Caki2 (cell line): ENCODE data around the gene CRYBG1. TPM values are rescaled to one million over a fixed set of nuclear protein-coding genes. Genes with fewer than 3 reads are reported as not detected.

ENCODE experiments used
- DNase-seq: peaks from one replicate; pipeline ENCODE4 v3.0.0-alpha.2; 2015; ENCODE audit warnings: low read depth
- in situ Hi-C: cut with HindIII; loops from 2 replicates; pipeline ENCODE4 v1.10.0; 2016; ENCODE audit warnings: low sequenced_read_pairs, low pct_unique_long_range_greater_than_20kb, mixed read lengths
- total RNA-seq: library from RNA; depleted of rRNA; stranded (reverse); fragments of >200 nt; shearing (Covaris generic); gene quantifications from 2 replicates; pipeline ENCODE4 v1.2.3, GENCODE V29; 2014; ENCODE audit warnings: low replicate concordance

The CRYBG1 gene
- total RNA-seq, 1 experiment from 2014 or later: 15.2 TPM

DNA sequence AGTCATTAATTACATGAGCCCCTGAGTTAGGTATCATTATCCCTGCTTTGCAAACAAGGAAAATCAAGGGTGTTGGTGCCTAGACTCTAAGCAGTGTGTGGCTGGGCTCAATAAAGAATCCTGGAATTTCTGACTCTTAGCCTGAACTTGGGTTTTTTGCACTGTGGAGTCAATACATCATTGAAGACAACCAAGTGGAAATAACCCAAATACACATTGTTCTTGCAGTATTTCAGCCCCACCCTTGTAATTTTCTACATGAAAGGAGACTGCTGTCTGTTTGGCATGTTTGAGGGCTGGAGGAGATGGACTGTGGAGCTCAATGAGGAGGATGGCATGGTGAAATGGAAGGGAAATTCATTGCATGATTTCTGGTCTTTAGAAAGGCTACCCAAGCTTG lies 110.3 kb downstream of the CRYBG1 start:
- in situ Hi-C loops: no loop called here
- DNase-seq: no peak

DNA sequence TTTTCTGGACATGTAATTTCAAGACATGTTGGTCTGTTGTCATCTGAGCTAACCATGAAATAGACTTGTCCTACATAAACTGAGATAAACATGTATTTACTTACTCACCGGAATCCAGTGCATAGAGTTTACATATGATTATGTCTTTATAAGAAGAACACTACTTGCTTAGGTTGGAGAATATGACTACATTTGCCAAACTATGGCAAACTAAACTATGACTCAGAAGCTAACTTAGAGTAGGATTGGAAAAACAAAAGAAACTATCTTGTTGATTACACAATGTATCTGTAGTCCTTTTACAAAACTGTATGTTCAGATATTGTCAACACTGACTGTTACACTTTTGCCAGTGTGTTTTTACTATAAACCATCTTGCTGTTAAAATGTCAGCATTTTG lies 113.3 kb downstream of the CRYBG1 start:
- DNase-seq: no peak

DNA sequence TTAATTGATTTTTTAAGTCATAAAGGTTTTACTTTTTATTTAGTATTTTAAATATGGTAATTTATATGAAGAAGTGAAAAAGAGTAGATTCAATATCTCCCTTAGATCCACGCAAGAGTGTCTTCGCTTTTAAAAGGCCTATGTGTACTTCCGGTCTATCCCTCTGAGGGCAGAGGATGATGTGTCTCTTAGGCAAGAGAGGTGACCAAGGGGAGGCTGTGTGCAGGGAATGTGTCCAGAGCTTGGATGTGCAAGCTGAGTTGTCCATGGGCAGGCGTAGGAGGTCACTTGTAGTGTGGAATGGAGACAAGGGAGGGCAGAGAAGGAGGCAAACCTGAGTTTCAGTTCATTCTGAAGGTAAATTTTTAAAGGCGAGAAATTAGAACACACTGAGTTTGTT lies 113.9 kb downstream of the CRYBG1 start:
- in situ Hi-C loops: no loop called here

More for the DNA sequence above, 113.3 kb downstream of the CRYBG1 start:
- in situ Hi-C loops: no loop called here

DNA sequence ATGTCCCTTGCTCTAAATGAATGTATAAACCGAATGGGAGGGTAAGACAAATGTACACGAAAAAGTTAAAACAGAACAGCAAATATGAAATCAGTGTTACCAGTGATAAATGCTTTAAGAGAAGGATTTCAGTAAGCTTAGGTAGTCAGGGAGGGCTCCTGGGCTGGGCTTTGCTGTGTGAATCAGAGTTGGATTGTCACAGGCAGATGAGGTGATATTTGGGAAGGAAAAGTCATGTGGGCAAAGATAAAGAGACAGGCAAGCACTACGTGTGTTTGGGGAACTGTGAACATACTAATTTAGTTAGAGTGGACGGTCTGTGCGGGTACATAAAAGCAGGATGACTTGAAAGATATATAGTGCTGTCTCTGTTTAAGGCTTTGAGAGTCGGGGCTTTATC lies 114.8 kb downstream of the CRYBG1 start:
- in situ Hi-C loops: no loop called here
- DNase-seq: no peak

More for the DNA sequence above, 113.9 kb downstream of the CRYBG1 start:
- DNase-seq: no peak

DNA sequence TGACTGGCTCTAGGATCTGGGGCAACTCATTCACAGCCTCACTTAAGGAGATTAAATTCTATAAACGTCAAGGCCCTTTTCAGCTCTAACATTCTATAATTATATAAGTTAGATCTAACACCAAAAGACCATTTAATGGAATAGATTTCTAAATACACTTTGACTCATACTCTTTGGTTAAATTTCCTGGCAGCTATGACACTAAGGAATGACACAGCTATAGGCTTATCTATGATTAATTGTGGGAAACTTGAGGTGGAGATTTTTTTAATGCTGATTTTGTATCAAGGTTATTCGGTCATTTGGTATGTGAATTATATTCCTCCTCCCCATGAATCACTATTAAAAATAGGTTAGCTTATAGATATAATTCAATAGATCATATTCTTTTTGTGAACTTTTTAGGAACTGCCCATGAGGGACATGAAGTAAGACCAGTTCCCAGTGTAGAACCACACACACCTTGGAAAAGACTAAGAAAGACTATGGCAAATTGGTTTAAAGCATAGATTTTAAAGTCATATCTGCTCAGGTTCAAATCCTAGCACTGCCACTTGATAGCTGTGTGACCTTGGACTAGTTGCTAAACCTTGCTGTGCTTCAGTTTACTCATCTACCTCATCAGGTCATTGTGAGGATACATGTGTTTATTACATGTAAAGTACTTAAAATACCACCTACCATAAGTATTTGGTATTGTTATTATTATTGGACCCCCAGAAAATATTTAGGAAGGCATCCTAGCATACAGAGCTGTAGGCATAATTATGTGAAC lies 116.0 kb downstream of the CRYBG1 start:
- DNase-seq: no peak
- in situ Hi-C loops: no loop called here

DNA sequence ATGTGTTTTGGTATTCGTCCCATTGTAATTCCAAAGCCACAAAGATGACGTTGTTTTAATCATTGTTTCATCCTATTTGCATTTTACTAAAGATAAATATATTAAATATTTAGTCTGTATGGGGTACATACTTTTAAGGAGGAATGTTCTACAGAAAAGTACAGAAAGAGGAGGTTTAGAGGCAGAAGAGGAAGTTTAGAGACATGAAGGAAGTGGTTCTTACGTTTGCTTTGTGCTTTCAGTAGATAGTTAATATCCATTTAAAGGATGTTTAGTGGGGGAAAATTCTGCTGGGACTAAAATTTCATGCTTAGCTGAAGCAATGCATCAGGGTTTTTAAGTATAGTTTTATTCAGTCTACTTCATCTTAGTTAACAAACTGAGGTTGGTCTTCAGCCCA lies 116.6 kb downstream of the CRYBG1 start:
- in situ Hi-C loops: no loop called here

DNA sequence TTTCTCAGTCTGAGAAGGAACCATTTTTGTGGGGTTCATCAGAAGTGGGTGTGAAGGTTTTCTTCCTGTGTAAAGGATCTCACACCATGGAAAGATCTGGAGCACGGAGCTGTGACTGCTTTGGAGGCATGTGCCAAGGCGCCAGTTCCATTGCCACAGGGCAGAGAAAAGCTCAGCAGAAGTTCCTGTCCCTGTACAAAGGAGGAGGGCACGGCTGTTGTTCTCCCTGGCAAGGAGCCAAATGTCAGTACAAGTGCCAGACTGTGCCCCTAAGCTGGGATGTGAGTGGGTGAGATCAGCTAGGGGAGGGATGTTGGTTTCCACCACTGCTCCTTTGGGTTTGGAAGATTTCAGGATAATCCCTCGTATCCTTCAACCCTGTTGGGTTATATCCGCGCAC lies 117.3 kb downstream of the CRYBG1 start:
- in situ Hi-C loops: no loop called here
- DNase-seq: no peak

More for the DNA sequence above, 116.6 kb downstream of the CRYBG1 start:
- DNase-seq: no peak

DNA sequence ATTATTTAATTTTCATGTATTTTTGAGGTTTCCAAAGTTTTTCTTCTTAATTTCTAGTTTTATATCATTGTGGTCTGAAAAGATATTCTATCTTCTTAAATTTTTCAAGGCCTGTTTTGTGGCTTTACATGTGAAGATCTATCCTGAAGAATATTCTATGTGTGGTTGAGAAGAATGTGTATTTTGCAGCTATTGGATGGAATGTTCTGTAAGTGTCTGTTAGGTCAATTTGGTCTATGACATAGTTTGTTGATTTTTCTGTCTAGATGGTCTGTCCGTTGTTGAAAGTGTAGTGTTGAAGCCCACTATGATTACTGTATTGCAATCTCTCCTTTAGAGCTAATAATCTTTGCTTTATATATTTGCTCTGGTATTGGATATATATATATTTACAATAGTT lies 125.7 kb downstream of the CRYBG1 start:
- in situ Hi-C loops: no loop called here
- DNase-seq: no peak

DNA sequence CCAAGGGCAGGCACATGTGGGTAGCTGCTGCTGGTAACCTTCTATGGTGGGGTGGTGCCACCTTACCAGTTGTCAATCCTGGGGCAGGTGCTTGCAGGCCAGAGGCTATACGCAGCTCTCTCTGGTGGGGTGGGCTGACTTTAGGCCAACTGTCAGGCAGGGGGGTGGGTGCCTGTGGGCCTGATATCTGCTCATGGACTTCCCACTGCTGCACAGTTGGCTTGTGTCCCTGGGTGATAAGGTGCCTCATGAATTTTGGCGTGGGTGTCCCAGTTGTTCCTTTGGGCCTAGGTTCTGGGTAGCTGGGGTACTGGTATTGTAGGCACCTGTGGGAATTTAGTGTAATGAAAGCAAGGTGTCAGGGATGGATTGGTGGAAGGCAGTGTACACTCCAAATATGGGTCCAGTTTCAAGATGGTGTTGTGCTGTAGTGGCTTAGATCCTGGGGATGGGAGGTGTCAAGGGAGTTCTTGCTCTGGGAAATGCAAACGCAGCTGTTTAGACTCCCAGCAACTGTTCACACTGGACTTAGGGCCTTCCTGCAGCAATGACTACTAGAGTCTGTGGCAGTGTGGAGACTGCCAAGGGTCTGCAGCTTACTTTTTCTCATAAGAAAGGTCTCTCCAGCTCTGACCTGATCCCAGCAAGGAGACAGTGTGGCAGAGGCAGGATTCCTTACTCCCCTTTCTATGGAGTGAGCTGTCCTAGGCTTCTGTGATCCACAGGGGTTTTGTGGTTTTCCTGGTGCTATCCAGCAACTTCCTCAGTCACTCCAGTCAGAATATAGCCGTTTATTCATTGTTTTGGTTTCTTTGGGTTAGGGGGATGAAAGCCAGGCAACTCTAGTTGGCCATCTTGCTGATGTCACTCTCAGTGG lies 128.2 kb downstream of the CRYBG1 start:
- no peak for DNase-seq
- in situ Hi-C loops: no loop called here

DNA sequence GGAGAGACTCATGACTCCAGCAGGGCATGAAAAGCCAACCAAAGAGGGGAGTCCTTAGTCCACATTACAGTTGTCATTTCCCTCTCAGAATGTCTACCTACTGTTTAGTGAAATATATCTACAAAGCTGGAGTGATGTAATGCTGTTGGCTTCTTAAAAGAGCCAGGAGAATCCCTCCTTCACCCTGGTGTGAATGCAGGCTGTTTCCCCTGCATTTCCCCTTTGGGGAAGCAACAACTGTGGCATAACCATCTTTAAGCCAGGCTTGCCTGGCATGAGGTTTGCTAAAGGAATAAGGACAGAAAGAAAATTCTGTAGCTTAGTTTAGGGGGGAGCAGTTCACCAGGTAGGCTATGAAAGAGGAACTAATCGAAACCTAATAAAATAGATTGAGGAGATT lies 129.5 kb downstream of the CRYBG1 start:
- in situ Hi-C loops: no loop called here
- no peak for DNase-seq

DNA sequence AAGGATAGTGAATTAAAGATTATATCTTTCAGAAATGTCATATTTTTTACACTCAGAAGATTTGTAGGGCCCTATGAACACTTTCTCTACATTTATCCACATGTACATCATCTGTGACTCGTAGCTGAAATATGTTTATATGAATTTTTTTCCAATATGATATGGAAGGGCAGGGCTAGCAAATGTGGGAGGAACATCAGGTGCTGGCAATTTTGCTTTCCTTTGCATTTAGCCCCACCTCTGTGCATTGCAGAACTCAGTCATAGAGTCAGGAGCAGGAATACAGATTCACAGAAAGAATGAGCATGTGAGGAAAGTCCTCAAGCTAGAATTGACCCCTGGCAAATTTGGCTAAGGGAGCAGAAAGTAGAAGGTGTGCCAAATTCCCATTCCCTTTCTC lies 129.9 kb downstream of the CRYBG1 start:
- no peak for DNase-seq
- in situ Hi-C loops: no loop called here

DNA sequence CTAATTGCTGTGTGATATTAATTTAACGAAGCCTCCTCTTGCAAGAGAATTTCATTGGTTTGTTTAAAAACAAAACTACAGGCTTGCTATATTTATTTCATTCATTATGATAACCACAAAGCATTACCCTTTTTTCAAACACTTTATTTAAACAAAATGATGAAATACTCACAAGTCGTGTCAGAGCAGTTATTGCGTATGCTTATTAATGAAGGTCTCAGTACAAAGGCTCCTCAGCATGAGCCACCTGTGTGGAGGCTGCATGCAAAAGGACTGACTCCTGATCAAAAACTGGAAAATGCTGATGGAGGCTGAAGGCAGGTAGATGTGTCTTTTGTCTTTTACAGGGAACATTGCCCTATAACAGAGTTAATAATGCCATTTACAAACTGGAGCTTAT lies 130.5 kb downstream of the CRYBG1 start:
- in situ Hi-C loops: no loop called here
- DNase-seq: no peak

DNA sequence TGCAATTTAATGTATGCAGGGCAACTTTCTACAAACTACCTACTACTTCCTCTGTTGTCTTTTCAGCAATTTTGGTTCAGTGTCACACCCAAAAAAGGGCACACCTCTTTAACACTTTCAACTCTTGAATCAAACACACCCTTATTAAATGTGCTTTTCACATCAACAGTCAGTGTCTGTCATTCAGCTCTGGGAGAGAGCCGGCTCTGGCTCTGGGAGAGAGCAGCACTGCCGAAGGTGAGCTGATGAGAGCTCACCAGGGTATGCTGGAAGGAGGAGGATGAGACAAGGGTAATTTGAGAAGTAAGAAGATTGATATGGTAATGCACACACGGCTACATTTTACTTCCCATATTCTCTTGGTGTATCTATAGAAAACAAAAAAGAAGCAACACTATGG lies 134.5 kb downstream of the CRYBG1 start:
- in situ Hi-C loops: no loop called here
- DNase-seq: no peak

DNA sequence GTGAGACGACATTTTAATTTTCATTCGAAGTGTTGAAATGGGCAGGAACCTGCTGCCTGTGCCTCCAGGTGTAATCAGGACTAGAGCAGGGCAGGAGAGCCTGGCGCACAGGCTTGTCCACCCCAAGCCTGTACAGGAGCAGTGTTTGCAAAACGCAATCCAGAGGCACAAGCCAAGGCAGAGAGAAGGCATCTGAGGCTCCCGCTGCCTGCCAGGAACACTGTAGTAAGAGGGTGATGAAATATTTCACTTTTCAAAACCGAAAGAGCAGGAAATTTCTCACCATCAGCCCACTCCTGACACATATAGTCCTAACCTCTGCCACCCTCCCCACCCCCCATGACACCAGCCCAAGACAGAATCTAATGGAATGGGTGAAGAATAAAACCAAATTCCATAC lies 136.3 kb downstream of the CRYBG1 start:
- DNase-seq: no peak
- in situ Hi-C loops: no loop called here

DNA sequence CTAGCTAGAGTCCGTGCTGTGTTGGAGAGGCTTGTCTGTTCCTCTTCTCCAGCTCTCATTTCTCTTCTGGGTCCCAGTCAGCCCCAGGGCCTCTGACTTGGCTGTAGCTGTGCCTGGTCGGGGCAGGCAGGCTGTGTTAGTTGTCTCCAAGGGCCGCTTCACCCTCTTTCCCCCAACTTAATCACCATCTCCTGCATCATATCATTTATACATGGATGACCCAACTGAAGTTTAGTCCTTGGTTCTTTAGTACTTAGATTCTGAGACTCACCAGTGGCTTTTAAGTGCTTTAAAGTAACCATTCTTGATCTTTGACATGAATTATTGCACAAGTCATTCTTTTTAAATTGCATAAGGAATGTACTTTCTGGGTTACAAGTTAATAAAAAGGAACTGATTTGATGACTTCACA lies 141.4 kb downstream of the CRYBG1 start:
- in situ Hi-C loops: no loop called here
- DNase-seq: no peak

DNA sequence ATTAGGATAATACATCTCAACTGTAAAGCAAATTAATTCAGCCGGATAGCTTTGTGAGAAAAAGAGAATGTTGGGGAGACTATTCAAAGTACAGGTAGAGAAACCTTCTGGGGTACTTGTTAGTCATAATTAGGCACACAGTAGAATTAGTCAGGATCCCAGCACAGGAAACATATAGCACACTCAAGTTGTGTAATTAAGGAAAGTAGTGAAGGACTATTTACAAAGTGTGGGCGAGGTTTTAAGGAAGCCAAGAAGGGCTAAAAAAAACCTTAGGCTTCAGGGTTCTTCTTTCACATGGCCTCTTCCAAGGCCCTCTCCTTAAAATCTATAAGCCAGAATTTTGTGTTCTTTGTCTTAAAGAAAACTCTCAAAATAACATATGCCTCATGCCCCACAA lies 142.0 kb downstream of the CRYBG1 start:
- in situ Hi-C loops: no loop called here
- DNase-seq: no peak

DNA sequence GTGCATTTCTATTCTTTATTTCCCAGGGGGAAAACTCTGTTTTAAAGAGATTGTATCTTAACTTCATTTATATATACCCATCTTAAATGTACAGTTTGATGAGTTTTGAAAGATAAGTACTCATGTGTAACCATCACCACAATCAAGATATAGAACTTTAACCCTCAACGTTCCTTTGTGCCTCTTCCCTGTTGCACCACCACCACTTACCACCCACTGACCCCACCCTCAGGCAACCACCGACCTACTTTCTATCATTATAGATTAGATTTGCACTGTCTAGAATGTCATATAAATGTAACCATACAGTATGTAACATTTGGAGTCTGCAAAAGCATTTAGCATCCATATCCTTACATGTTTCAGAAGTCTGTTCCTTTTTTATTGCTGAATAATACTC lies 147.8 kb downstream of the CRYBG1 start:
- in situ Hi-C loops: no loop called here
- DNase-seq: no peak

DNA sequence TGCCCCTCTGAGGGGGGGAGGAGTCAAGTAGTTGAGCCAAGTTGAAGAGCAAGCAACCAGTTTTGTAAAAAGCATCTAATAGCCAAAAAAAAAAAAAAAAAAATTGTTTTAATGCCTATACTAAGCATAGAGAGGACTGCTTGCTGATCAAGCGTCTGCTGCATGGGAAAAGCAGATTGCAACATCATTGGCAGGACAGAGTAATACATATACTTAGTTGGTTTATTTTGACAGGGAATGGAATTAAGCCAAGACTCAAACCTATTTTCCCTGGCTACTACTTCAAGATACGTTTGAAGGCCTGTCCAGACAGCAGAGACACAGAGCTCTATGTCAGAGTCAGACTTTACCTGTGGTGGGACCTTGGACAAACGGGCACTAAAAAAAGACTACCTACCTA lies 148.3 kb downstream of the CRYBG1 start:
- no peak for DNase-seq
- in situ Hi-C loops: no loop called here

DNA sequence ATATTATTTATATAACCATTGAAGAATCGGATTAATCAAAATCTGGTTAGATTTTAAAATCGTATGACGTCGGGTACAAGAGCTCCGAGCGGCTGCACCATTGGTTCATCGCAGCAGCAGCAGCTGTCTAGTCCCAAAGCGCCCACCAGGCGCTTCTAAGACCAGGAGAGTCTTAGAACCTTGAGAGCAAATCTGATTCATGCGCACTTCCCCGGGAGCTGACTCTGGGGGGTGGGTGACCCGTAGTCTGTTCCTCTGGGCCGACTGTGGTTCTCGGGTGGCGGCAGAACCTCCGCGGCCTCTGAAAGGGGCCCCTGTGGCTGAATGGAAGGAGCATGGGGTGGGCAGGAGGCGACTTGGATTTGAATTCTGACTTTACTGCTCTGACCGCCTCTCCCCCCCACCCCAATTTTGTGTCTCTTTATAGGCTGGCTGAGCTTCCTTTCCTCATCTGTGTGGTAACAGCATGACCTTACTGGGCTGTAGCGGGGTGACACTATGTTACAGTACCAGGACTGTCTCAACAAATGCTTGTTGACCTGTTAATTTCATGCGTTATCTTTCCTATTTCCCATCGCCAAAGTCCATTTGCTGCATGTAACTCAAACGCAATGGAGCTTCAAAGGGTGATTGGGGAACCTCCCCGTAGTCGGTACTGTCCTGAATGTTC lies 149.0 kb downstream of the CRYBG1 start:
- in situ Hi-C loops: no loop called here
- no peak for DNase-seq
